Esophagus muscularis mucosa (tissue), 4 donors: ENCODE results near the gene ARHGDIB.

Source experiments
- CTCF ChIP-seq, 3 experiments: fragments of 200-600 bp in 2 of 3; fragments of 450-650 bp in 1 of 3; sonication (generic) in 2 of 3; IDR thresholded peaks; one replicate each; pipeline ENCODE4 v1.5.1; 2017 to 2019; ENCODE audit warnings: antibody characterized with exemption in 3 of 3, mild to moderate bottlenecking in 2 of 3, moderate library complexity in 1 of 3
- EP300 ChIP-seq: sonication (generic); formaldehyde crosslinking; IDR thresholded peaks from one replicate; pipeline ENCODE4 v1.6.1; 2017; ENCODE audit warnings: antibody characterized with exemption
- POLR2AphosphoS5 ChIP-seq, 2 donors: sonication (generic); formaldehyde crosslinking; IDR thresholded peaks; one replicate each; pipeline ENCODE4 v1.6.1; 2017; ENCODE audit warnings: antibody characterized with exemption in 2 of 2

- TF ChIP-seq CTCF (IDR thresholded peaks at IDR 0.05) = no peak
- no peak for TF ChIP-seq POLR2AphosphoS5 (IDR thresholded peaks at IDR 0.05)
- no peak for TF ChIP-seq EP300
Measured at GRCh38 chr12:14963520-14963919, 2.1 kb upstream of the ARHGDIB start.
